OCI-LY3 (cell line): ENCODE measurements around the gene WDR59.

ENCODE experiments used
- EZH2phosphoT487 ChIP-seq: fragments of 200-600 bp; shearing (Covaris generic); IDR thresholded peaks from 2 replicates; pipeline ENCODE4 v1.6.1; 2018; ENCODE audit warnings: antibody characterized with exemption, mixed run types, low read depth
- TF ChIP-seq, protein P1 (sequence below): fragments of 200-600, 300-600 bp; sonication (generic); IDR thresholded peaks from 2 replicates; pipeline ENCODE4 v1.5.1; 2014; ENCODE audit warnings: antibody characterized with exemption, low read length, low read depth

DNA sequence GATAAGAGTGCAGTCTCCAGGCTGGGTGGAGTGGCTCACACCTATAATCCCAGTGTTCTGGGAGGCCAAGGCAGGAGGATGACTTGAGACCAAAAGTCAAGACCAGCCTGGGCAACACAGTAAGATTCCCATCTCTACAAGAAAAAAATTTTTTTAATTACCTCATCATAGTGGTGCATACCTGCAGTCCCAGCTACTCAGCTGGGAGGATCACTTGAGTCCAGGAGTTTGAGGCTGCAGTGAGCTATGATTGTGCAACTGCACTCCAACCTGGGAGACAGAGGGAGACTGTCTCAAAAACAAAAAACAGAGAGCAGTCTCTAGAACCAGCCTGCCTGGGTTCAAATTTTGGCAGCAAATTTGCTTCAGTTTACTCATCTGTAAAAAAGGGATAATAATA lies 45.2 kb downstream of the WDR59 start:
- TF ChIP-seq, protein P1, sequence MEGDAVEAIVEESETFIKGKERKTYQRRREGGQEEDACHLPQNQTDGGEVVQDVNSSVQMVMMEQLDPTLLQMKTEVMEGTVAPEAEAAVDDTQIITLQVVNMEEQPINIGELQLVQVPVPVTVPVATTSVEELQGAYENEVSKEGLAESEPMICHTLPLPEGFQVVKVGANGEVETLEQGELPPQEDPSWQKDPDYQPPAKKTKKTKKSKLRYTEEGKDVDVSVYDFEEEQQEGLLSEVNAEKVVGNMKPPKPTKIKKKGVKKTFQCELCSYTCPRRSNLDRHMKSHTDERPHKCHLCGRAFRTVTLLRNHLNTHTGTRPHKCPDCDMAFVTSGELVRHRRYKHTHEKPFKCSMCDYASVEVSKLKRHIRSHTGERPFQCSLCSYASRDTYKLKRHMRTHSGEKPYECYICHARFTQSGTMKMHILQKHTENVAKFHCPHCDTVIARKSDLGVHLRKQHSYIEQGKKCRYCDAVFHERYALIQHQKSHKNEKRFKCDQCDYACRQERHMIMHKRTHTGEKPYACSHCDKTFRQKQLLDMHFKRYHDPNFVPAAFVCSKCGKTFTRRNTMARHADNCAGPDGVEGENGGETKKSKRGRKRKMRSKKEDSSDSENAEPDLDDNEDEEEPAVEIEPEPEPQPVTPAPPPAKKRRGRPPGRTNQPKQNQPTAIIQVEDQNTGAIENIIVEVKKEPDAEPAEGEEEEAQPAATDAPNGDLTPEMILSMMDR, result no peak
- no peak for TF ChIP-seq EZH2phosphoT487
